HUES6 (cell line): ENCODE data around the gene ANKRD63.
A peak's percentile ranks its signal among the peaks of the same experiment; 100 is the strongest.

Source experiments
- H3K27ac ChIP-seq: 2 replicates; pipeline ENCODE4 v1.7.0; 2013; ENCODE audit warnings: low read depth, mild to moderate bottlenecking, low read length, inconsistent platforms
- H3K27me3 ChIP-seq: 2 replicates; pipeline ENCODE4 v1.6.1; 2013; ENCODE audit warnings: low read length; ENCODE audit not compliant: control insufficient read depth, insufficient read depth
- H3K36me3 ChIP-seq: 2 replicates; pipeline ENCODE4 v1.6.1; 2013; ENCODE audit warnings: low read length; ENCODE audit not compliant: control insufficient read depth, insufficient read depth
- H3K4me1 ChIP-seq: 2 replicates; pipeline ENCODE4 v1.6.1; 2013; ENCODE audit warnings: low read length; ENCODE audit not compliant: control insufficient read depth, insufficient read depth
- H3K4me3 ChIP-seq: 2 replicates; pipeline ENCODE4 v1.5.1; 2013; ENCODE audit warnings: low read depth, low read length
- H3K9ac ChIP-seq: one replicate; pipeline ENCODE4 v1.6.1; 2013; ENCODE audit warnings: mild to moderate bottlenecking, low read length
- H3K9me3 ChIP-seq: 2 replicates; pipeline ENCODE4 v1.6.1; 2013; ENCODE audit warnings: low read depth, low read length; ENCODE audit not compliant: control insufficient read depth, insufficient read depth

The ANKRD63 gene

DNA sequence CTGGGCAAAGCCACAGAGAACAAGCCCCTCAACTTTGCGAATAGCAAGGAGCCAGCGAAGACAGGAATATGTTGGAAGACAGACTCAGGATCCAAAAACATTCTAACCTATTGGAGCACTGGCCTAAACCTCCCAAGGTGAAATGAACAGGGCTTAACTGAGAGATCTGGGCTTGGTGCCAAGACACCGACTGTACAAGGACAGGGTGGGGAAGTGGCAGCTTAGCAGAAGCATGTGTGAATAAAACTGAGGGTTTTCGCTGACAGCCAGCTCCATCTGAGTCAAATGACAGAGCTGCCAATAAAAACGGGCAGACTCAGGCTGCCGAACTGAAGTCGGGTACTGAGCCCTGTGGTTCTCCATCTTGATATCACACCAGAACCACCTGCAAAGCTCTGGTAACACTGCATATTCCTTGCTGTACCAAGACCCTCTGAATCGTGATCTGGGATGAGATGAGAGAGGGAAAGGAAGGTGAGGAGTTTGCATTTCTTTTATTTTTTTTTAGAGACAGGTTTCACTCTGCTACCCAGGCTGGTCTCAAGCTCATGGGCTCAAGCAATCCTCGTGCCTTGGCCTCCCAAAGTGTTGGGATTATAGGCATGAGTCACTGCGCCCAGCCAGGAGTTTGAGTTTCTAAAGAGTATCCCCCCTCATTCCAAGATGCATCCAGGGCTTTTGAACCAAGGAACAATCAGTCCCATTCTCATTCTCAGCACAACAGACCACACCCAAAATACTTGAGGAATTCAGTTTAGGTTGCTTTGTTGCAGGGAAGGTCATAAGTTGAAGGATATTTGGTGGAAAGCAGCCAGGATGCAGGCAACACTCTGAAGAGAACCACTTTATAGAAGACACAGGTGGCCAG is 30.9 kb upstream of the ANKRD63 start:
- Histone ChIP-seq H3K36me3 (no peaks in the 10 kb centered on the region), H3K9ac (no peak overlapping the region), H3K4me3 (no peak overlapping the region), H3K4me1 (peaks cover 19% of the 10 kb centered on the region), H3K27ac (no peak overlapping the region), H3K27me3 (peaks cover 16% of the 10 kb centered on the region; the same call in 1 of the 2 replicates), H3K9me3 (no peaks in the 10 kb centered on the region)

DNA sequence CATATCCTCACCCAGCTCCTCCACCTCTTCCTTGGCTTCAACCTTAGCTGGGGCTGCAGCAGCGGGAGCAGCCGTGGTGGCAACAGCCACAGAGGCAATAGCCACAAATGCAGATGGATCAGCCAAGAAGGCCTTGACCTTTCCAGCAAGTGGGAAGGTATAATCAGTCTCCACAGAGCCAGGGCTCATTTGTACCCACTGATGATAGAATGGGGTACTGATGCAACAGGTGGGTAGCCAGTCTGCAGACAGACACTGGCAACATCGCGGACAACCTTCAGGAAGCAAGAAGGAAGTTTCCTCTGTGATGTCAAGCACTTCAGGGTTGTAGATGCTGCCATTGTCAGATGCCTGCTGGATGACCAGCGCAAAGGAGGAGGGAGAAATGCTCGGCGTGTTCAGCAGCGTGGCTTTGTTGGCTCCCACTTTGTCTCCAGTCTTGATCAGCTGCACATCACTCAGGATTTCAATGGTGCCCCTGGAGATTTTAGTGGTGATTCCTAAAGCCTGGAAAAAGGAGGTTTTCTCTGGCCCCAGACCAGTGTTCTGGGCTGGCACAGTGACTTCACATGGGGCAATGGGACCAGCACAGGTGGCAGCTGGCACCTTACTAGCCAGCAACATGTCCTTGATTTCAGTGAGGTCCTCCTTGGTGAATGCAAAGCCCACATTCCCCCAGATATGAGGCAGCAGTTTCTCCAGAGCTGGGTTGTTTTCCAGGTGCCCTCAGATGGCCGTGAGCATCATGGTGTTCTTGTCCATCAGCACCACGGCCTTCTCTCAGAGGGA is 29.7 kb upstream of the ANKRD63 start:
- peaks cover 16% of the 10 kb centered on the region; the same call in 1 of the 2 replicates for H3K27me3 ChIP-seq
- peaks cover 28% of the 10 kb centered on the region for H3K4me1 ChIP-seq
- H3K9ac ChIP-seq = no peak overlapping the region
- H3K27ac ChIP-seq = no peak overlapping the region
- no peak overlapping the region for H3K4me3 ChIP-seq
- no peaks in the 10 kb centered on the region for H3K9me3 ChIP-seq
- H3K36me3 ChIP-seq = no peaks in the 10 kb centered on the region

DNA sequence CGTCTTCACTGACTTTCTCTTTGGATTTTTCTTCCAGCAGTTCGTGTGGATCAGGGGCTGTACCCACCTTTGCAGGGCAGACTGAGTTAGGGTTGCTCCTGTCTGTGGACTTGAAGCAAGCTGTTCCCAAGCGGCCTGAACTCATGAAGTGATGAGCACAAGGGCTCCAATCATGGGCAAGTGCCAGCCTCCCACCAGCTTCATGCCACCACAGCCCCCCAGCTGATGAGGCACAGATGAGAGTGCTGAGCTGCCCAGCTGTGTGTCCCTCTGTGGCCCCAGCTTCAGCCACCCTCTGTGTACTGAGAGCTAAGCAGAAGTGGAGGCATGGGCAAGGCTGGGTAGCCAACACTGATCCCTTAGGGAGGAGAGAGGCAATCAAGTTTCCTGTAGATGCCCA is 28.1 kb upstream of the ANKRD63 start:
- Histone ChIP-seq H3K27me3 (peaks cover 16% of the 10 kb centered on the region; the same call in 1 of the 2 replicates), H3K27ac (no peak overlapping the region), H3K4me1 (peaks cover 41% of the 10 kb centered on the region), H3K9me3 (no peaks in the 10 kb centered on the region), H3K36me3 (no peaks in the 10 kb centered on the region), H3K4me3 (no peak overlapping the region), H3K9ac (no peak overlapping the region)

DNA sequence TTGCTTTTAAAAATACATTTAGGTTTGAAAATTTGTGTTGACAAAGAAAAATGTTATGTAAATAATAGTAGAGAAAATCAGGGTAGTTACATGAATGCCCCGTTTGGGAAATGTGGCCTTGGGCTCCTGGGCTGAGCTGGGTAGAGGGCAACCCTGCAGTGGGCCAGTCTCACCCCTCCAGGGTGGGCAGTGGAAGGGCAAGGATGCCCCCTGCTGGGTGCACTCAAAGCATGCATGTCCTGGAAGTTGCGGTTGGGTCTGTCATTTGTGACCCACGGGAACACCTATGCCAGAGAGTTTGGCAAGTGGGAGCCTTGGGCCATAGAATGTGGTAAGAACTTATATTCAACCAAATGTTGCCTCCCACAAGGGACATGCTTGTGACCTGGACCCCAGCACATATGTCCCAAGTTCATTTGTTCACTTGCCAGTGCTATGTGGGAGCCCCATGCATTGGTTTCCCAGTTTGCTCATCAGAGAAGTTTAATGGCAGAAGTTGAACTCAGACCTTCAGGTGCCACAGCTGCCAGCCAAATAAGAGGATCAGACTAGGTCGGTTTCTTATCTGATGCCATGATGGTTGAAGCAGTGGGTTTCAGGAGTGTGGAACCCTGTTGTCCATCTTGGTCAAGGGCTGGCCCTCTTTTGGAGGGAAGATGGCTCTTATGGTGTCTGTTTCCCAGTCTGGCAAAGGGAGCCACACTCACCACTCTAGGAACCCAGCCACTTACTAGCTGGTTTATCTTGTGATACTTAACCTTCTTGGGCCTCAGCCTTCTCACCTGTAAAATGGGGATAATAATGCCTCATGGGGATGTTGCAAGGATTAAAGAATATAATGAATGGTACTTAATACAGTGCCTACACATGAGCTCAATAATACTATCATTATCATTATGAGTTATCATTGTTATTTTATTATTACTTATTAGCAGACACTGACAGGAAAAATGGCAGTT is 27.4 kb upstream of the ANKRD63 start:
- peaks cover 16% of the 10 kb centered on the region; the same call in 1 of the 2 replicates for H3K27me3 ChIP-seq
- peaks cover 41% of the 10 kb centered on the region for H3K4me1 ChIP-seq
- H3K36me3 ChIP-seq = no peaks in the 10 kb centered on the region
- no peaks in the 10 kb centered on the region for H3K9me3 ChIP-seq
- no peak overlapping the region for H3K27ac ChIP-seq
- H3K4me3 ChIP-seq = no peak overlapping the region
- no peak overlapping the region for H3K9ac ChIP-seq

DNA sequence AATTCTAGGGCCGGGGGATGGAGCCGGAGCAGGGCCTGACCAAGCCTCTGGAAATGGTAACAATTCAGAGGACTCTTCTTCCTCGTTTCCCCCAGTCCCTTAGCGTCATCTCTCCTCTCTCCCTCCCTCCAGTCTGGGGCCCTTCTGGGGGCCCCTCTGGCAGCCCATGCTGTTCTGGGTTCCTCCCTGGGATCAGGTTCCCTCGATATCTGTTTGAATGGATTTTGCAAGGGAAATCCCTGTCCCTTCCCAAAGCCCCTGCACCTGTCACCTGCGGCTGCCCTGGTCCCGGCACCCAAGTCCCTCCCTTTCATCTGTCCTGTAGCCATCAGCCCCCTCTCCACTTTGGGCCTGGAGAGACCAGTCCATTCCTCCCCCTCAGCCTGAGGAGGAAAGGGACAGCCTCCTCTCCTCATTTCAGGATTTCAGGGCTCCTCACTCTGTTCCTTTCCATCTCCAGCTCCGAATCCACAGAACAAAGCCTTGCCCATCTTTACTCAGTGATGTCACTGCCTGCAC is 26.5 kb upstream of the ANKRD63 start:
- Histone ChIP-seq H3K4me1 (peaks cover 41% of the 10 kb centered on the region), H3K9me3 (no peaks in the 10 kb centered on the region), H3K36me3 (no peaks in the 10 kb centered on the region), H3K27ac (no peak overlapping the region), H3K9ac (no peak overlapping the region), H3K27me3 (peaks cover 16% of the 10 kb centered on the region; the same call in 1 of the 2 replicates), H3K4me3 (no peak overlapping the region)

DNA sequence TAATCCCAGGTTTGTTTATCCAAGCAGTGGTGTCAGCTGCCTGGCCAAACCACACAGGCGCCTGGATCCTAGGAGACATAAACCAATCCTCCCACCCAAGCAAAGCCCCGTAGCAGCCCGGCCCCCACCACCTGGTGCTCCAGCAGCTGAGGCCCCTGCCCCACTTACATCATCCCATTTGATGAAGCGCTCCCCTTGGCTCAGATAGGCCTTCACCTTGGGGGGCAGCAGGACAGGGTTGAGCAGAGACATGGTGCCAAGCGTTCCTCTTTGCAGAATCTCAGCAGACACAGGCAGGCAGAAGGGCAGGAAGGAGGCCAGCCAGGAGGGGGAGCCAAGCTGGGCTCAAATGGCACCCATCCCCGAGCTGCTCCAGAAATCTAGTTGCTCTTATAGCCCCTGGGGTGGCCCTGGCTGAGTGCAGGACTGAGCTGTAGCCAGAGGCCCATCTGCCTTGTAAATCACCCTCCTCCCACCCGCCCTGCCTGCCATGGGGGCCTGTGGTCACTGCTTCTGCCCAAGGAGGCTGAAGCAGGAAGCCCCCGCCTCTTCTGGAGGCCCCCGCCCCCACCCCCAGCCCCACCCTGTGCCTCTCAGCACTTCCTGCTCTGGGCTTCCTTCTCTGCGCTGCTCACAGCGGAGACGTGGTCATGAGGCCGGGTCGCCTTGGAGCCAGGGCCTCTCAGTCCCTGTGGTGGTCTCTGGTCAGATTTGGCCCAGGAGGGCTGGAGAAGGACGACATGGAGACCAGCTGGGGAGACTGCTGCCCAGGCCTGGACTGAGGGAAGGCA is 24.8 kb upstream of the ANKRD63 start, which contains the start of gene PLCB2:
Gene PLCB2 (minus strand): TSS at position 515 of the 791 bp plus-strand sequence. CDS start 263 bp downstream, at position 252.
- peaks cover 34% of the 10 kb centered on the region for H3K4me1 ChIP-seq
- H3K27me3 ChIP-seq = peaks cover 16% of the 10 kb centered on the region; the same call in 1 of the 2 replicates
- no peaks in the 10 kb centered on the region for H3K9me3 ChIP-seq
- no peak within 1 kb of the TSS for H3K27ac ChIP-seq
- no peak within 1 kb of the TSS for H3K9ac ChIP-seq
- H3K4me3 ChIP-seq = peak within 1 kb of the TSS; percentile 42; the same call in 1 of the 2 replicates
- H3K36me3 ChIP-seq = no peaks in the 10 kb centered on the region

DNA sequence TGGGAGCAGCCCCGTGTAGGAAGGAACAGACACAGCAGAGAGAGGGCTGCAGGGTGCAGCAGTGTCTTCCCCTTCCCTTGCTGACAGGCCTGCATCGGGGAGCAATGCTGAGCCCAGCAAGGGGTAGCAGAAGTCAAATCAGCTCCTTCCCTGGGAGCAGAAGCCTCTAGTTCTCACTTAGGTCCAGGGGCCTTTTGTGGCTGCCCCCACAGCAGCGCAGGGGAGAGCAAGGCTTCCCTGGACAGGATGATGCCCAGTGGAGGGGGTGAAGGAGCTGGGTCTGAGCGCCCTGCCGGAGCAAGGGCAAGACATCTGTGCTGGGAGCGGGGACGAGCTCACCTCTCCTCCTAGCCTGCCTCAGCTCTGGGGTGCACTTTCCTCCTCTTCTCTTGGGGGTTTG is 24.0 kb upstream of the ANKRD63 start:
- peaks cover 11% of the 10 kb centered on the region; the same call in 1 of the 2 replicates for H3K27me3 ChIP-seq
- H3K9me3 ChIP-seq = no peaks in the 10 kb centered on the region
- H3K36me3 ChIP-seq = no peaks in the 10 kb centered on the region
- H3K27ac ChIP-seq = no peak overlapping the region
- H3K4me1 ChIP-seq = peaks cover 39% of the 10 kb centered on the region
- H3K9ac ChIP-seq = no peak overlapping the region
- no peak overlapping the region for H3K4me3 ChIP-seq

DNA sequence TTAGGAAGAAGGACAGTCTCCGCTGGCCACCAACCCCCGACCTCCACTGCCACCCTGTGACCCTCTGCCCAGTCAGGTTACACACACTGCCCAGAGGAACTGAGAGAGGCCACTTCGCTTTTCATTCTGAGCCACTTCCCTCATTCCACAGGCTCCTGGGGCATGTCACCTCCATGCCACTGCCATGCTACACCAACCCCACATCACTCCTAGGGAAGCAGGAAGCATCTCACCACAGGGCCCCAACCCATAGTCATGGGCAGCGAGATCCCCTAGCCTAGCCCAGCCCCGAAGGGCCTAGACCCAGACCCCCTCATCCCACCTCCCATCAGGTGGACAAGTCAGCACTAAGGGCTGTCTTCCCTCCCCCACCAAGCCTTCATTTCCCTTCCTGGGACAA is 23.5 kb upstream of the ANKRD63 start:
- Histone ChIP-seq H3K9ac (no peak overlapping the region), H3K36me3 (no peaks in the 10 kb centered on the region), H3K9me3 (no peaks in the 10 kb centered on the region), H3K4me3 (no peak overlapping the region), H3K4me1 (peaks cover 44% of the 10 kb centered on the region), H3K27ac (no peak overlapping the region), H3K27me3 (peaks cover 9% of the 10 kb centered on the region; the same call in 1 of the 2 replicates)

DNA sequence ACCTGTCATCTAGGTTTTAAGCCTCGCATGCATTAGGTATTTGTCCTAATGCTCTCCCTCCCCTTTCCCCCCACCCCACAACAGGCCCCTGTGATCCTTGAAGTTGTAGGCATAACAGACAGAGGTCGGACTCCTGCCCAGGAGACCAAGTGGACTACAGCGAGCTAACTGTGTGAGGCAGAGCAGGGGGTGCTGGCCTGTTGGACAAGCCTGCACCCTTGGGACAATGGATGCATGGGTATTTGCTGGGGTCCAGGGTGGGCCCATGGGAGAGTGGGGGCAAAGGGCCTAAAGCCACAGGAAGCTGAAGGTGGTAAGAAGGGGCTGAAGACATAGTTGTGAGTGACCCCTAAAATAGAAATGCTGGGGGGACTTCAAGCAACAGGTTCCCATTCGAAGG is 22.4 kb upstream of the ANKRD63 start:
- Histone ChIP-seq H3K4me3 (no peak overlapping the region), H3K9me3 (peaks cover 6% of the 10 kb centered on the region; the same call in 1 of the 2 replicates), H3K27me3 (no peaks in the 10 kb centered on the region), H3K9ac (no peak overlapping the region), H3K27ac (no peak overlapping the region), H3K4me1 (peaks cover 46% of the 10 kb centered on the region), H3K36me3 (no peaks in the 10 kb centered on the region)
